Parathyroid adenoma (tissue), 2 donors: ENCODE results near the gene SSX2IP.

Source experiments
- H2AFZ ChIP-seq: fragments of 300-600 bp; sonication (generic); one replicate; pipeline ENCODE4 v1.7.0; 2017; ENCODE audit warnings: antibody characterized with exemption, mild to moderate bottlenecking
- H3K27ac ChIP-seq: fragments of 300-600 bp; sonication (generic); one replicate; pipeline ENCODE4 v1.7.0; 2017
- H3K27me3 ChIP-seq: fragments of 300-600 bp; sonication (generic); one replicate; pipeline ENCODE4 v1.7.0; 2017; ENCODE audit warnings: low read length; ENCODE audit not compliant: control insufficient read depth, insufficient read depth
- H3K36me3 ChIP-seq: fragments of 300-600 bp; sonication (generic); one replicate; pipeline ENCODE4 v1.7.0; 2017; ENCODE audit warnings: low read length; ENCODE audit not compliant: control insufficient read depth, insufficient read depth
- H3K4me1 ChIP-seq: fragments of 300-600 bp; sonication (generic); one replicate; pipeline ENCODE4 v1.7.0; 2017; ENCODE audit warnings: control low read depth
- H3K4me2 ChIP-seq: fragments of 300-600 bp; sonication (generic); one replicate; pipeline ENCODE4 v1.7.0; 2017; ENCODE audit warnings: low read length
- H3K4me3 ChIP-seq: fragments of 300-600 bp; sonication (generic); one replicate; pipeline ENCODE4 v1.7.0; 2017; ENCODE audit warnings: low read depth, low read length
- H3K79me2 ChIP-seq: fragments of 300-600 bp; sonication (generic); one replicate; pipeline ENCODE4 v1.7.0; 2017; ENCODE audit warnings: control low read depth
- H3K9ac ChIP-seq: fragments of 300-600 bp; sonication (generic); one replicate; pipeline ENCODE4 v1.7.0; 2017; ENCODE audit warnings: mild to moderate bottlenecking
- H3K9me3 ChIP-seq: fragments of 300-600 bp; sonication (generic); one replicate; pipeline ENCODE4 v1.7.0; 2017; ENCODE audit warnings: low read length; ENCODE audit not compliant: control insufficient read depth
- TF ChIP-seq, protein P1 (sequence below): fragments of 300-600 bp; sonication (generic); IDR thresholded peaks from one replicate; pipeline ENCODE4 v1.7.0; 2017; ENCODE audit warnings: antibody characterized with exemption, mild to moderate bottlenecking
- donor health status: primary hyperparathyroidism.

The SSX2IP gene

GRCh38 chr1:84691122-84691783 lies 992 bp upstream of the SSX2IP start:
- Histone ChIP-seq H3K4me3 (peak overlapping the region; percentile 65), H2AFZ (peak overlapping the region; percentile 97), H3K4me2 (peak overlapping the region; percentile 60), H3K4me1 (no peaks in the 10 kb centered on the region), H3K36me3 (no peaks in the 10 kb centered on the region), H3K79me2 (no peaks in the 10 kb centered on the region), H3K27me3 (no peaks in the 10 kb centered on the region), H3K9ac (no peak overlapping the region), H3K27ac (no peak overlapping the region), H3K9me3 (no peaks in the 10 kb centered on the region)
- TF ChIP-seq, protein P1, sequence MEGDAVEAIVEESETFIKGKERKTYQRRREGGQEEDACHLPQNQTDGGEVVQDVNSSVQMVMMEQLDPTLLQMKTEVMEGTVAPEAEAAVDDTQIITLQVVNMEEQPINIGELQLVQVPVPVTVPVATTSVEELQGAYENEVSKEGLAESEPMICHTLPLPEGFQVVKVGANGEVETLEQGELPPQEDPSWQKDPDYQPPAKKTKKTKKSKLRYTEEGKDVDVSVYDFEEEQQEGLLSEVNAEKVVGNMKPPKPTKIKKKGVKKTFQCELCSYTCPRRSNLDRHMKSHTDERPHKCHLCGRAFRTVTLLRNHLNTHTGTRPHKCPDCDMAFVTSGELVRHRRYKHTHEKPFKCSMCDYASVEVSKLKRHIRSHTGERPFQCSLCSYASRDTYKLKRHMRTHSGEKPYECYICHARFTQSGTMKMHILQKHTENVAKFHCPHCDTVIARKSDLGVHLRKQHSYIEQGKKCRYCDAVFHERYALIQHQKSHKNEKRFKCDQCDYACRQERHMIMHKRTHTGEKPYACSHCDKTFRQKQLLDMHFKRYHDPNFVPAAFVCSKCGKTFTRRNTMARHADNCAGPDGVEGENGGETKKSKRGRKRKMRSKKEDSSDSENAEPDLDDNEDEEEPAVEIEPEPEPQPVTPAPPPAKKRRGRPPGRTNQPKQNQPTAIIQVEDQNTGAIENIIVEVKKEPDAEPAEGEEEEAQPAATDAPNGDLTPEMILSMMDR, result no peak

- peak overlapping the region; percentile 83 for H2AFZ ChIP-seq
Observed at GRCh38 chr1:84689514-84690396, 506 bp downstream of the SSX2IP start.

GRCh38 chr1:84688463-84689061 lies 1.7 kb downstream of the SSX2IP start:
- H3K9me3 ChIP-seq, result no peaks in the 10 kb centered on the region
- no peak overlapping the region for H3K4me3 ChIP-seq
- H3K36me3 ChIP-seq, result no peaks in the 10 kb centered on the region
- H3K4me2 ChIP-seq, result no peak overlapping the region
- TF ChIP-seq, protein P1, result no peak
- H3K27me3 ChIP-seq, result no peaks in the 10 kb centered on the region
- no peak overlapping the region for H3K27ac ChIP-seq
- no peaks in the 10 kb centered on the region for H3K79me2 ChIP-seq
- H3K4me1 ChIP-seq, result no peaks in the 10 kb centered on the region
- no peak overlapping the region for H3K9ac ChIP-seq
- no peak overlapping the region for H2AFZ ChIP-seq

More at GRCh38 chr1:84689514-84690396, 506 bp downstream of the SSX2IP start:
- Histone ChIP-seq H3K27ac (peak overlapping the region; percentile 32), H3K4me1 (no peaks in the 10 kb centered on the region), H3K36me3 (no peaks in the 10 kb centered on the region), H3K4me3 (peak overlapping the region; percentile 65), H3K27me3 (no peaks in the 10 kb centered on the region), H3K79me2 (no peaks in the 10 kb centered on the region), H3K9ac (no peak overlapping the region), H3K4me2 (peak overlapping the region; percentile 71), H3K9me3 (no peaks in the 10 kb centered on the region)
- TF ChIP-seq, protein P1, result no peak

- TF ChIP-seq, protein P1, result no peak
- Histone ChIP-seq H3K4me2 (no peak overlapping the region), H3K9ac (no peak overlapping the region), H3K79me2 (no peaks in the 10 kb centered on the region), H3K27ac (no peak overlapping the region), H3K36me3 (no peaks in the 10 kb centered on the region), H3K9me3 (no peaks in the 10 kb centered on the region), H3K4me3 (no peak overlapping the region), H3K4me1 (no peaks in the 10 kb centered on the region), H3K27me3 (no peaks in the 10 kb centered on the region), H2AFZ (no peak overlapping the region)
Observed at GRCh38 chr1:84687714-84688462, 2.4 kb downstream of the SSX2IP start.
